WTC11 (cell line): ENCODE data around the gene SESTD1. TPM values are rescaled to one million over a fixed set of nuclear protein-coding genes. Genes with fewer than 3 reads are reported as not detected.

ENCODE experiments used
- ATAC-seq: fragments of 200-7000 bp; cut with Tn5 transposase; 2 replicates; pipeline ENCODE4 v1.10.0; 2021; ENCODE audit warnings: mild to moderate bottlenecking, moderate library complexity
- CTCF ChIA-PET: fragments of 300-600 bp; sonication (Branson Sonifier 250); formaldehyde crosslinking; loops from one replicate; lab custom pipeline; 2021; ENCODE audit warnings: antibody characterized with exemption; lab: Charles Lee
- POLR2A ChIA-PET: fragments of 350-600 bp; sonication (Branson Sonifier 250); formaldehyde crosslinking; loops from one replicate; lab custom pipeline; 2021; ENCODE audit warnings: antibody characterized with exemption; lab: Charles Lee
- DNase-seq: peaks from one replicate; pipeline ENCODE4 v3.0.0; 2021; ENCODE audit warnings: low spot score
- H3K27ac Mint-ChIP-seq: 2 replicates; pipeline ENCODE4 v1.8.0; 2021; ENCODE audit warnings: mixed read lengths
- H3K27me3 Mint-ChIP-seq: 2 replicates; pipeline ENCODE4 v1.8.0; 2021; ENCODE audit warnings: low read depth, mild to moderate bottlenecking, moderate library complexity, mixed read lengths
- H3K36me3 Mint-ChIP-seq: 2 replicates; pipeline ENCODE4 v1.8.0; 2021; ENCODE audit warnings: mixed read lengths
- H3K4me1 Mint-ChIP-seq: 2 replicates; pipeline ENCODE4 v1.8.0; 2022; ENCODE audit warnings: mixed read lengths
- H3K4me3 Mint-ChIP-seq: 2 replicates; pipeline ENCODE4 v1.8.0; 2021; ENCODE audit warnings: mild to moderate bottlenecking, moderate library complexity, mixed read lengths
- H3K9me3 Mint-ChIP-seq: 2 replicates; pipeline ENCODE4 v1.8.0; 2021; ENCODE audit warnings: mixed read lengths
- ATF6 ChIP-seq: sonication (generic); formaldehyde crosslinking; IDR thresholded peaks from 2 replicates; pipeline ENCODE4 v1.8.1; 2023; ENCODE audit warnings: mild to moderate bottlenecking, missing genetic modification reagents
- CREM ChIP-seq: sonication (generic); formaldehyde crosslinking; IDR thresholded peaks from 2 replicates; pipeline ENCODE4 v1.8.1; 2022; ENCODE audit warnings: mild to moderate bottlenecking, missing genetic modification reagents, moderate library complexity
- E2F5 ChIP-seq: sonication (generic); formaldehyde crosslinking; IDR thresholded peaks from 2 replicates; pipeline ENCODE4 v1.8.1; 2022; ENCODE audit warnings: mild to moderate bottlenecking, moderate library complexity, missing genetic modification reagents
- ELF4 ChIP-seq: sonication (generic); formaldehyde crosslinking; IDR thresholded peaks from 2 replicates; pipeline ENCODE4 v1.8.1; 2022; ENCODE audit warnings: low read depth, mild to moderate bottlenecking, moderate library complexity, missing genetic modification reagents
- ERG ChIP-seq: fragments of 250-450 bp; sonication (Bioruptor Pico); IDR thresholded peaks from 2 replicates; pipeline ENCODE4 v1.8.0; 2021; ENCODE audit warnings: mild to moderate bottlenecking
- FOXJ3 ChIP-seq: sonication (generic); formaldehyde crosslinking; IDR thresholded peaks from 2 replicates; pipeline ENCODE4 v1.9.0; 2021; ENCODE audit warnings: missing genetic modification reagents, mild to moderate bottlenecking, borderline replicate concordance
- MYBL2 ChIP-seq: sonication (generic); formaldehyde crosslinking; IDR thresholded peaks from 2 replicates; pipeline ENCODE4 v1.8.1; 2023; ENCODE audit warnings: mild to moderate bottlenecking, moderate library complexity, missing genetic modification reagents
- SMAD4 ChIP-seq: sonication (generic); formaldehyde crosslinking; IDR thresholded peaks from 2 replicates; pipeline ENCODE4 v1.8.0; 2022; ENCODE audit warnings: mild to moderate bottlenecking, missing genetic modification reagents
- TEAD1 ChIP-seq: sonication (generic); formaldehyde crosslinking; IDR thresholded peaks from 2 replicates; pipeline ENCODE4 v1.8.0; 2022; ENCODE audit warnings: mild to moderate bottlenecking, missing genetic modification reagents
- TP53 ChIP-seq: sonication (generic); formaldehyde crosslinking; IDR thresholded peaks from 2 replicates; pipeline ENCODE4 v1.8.1; 2023; ENCODE audit warnings: mild to moderate bottlenecking, missing genetic modification reagents
- ZNF423 ChIP-seq: fragments of 250-450 bp; sonication (Bioruptor Pico); IDR thresholded peaks from 2 replicates; pipeline ENCODE4 v2.1.2; 2022; ENCODE audit warnings: mild to moderate bottlenecking, moderate library complexity
- ZNF671 ChIP-seq: fragments of 250-450 bp; sonication (Bioruptor Pico); IDR thresholded peaks from 2 replicates; pipeline ENCODE4 v1.8.0; 2021; ENCODE audit warnings: mild to moderate bottlenecking
- ZSCAN18 ChIP-seq: fragments of 250-450 bp; sonication (Bioruptor Pico); IDR thresholded peaks from 2 replicates; pipeline ENCODE4 v2.1.2; 2022; ENCODE audit warnings: mild to moderate bottlenecking, moderate library complexity
- total RNA-seq: library from RNA; stranded (reverse); gene quantifications from 3 replicates; pipeline ENCODE4 v1.2.3, GENCODE V29; 2021
- TF ChIP-seq, protein P1 (sequence below): sonication (generic); formaldehyde crosslinking; conservative IDR thresholded peaks from 2 replicates; pipeline ENCODE4 v1.8.1; 2023; ENCODE audit warnings: mild to moderate bottlenecking, low read depth, missing genetic modification reagents, moderate library complexity
- TF ChIP-seq, protein P2 (sequence below): fragments of 200-600 bp; IDR thresholded peaks from 2 replicates; pipeline ENCODE4 v1.8.0; 2022; ENCODE audit warnings: antibody characterized with exemption
- TF ChIP-seq, protein P3 (sequence below): sonication (generic); formaldehyde crosslinking; IDR thresholded peaks from 2 replicates; pipeline ENCODE4 v1.8.0; 2023; ENCODE audit warnings: missing genetic modification reagents
- TF ChIP-seq, protein P4 (sequence below): sonication (generic); formaldehyde crosslinking; IDR thresholded peaks from 2 replicates; pipeline ENCODE4 v1.8.1; 2023; ENCODE audit warnings: mild to moderate bottlenecking, missing genetic modification reagents, moderate library complexity

The SESTD1 gene
- total RNA-seq, 1 experiment from 2014 or later, result 59.9 TPM

- TF ChIP-seq, protein P1, sequence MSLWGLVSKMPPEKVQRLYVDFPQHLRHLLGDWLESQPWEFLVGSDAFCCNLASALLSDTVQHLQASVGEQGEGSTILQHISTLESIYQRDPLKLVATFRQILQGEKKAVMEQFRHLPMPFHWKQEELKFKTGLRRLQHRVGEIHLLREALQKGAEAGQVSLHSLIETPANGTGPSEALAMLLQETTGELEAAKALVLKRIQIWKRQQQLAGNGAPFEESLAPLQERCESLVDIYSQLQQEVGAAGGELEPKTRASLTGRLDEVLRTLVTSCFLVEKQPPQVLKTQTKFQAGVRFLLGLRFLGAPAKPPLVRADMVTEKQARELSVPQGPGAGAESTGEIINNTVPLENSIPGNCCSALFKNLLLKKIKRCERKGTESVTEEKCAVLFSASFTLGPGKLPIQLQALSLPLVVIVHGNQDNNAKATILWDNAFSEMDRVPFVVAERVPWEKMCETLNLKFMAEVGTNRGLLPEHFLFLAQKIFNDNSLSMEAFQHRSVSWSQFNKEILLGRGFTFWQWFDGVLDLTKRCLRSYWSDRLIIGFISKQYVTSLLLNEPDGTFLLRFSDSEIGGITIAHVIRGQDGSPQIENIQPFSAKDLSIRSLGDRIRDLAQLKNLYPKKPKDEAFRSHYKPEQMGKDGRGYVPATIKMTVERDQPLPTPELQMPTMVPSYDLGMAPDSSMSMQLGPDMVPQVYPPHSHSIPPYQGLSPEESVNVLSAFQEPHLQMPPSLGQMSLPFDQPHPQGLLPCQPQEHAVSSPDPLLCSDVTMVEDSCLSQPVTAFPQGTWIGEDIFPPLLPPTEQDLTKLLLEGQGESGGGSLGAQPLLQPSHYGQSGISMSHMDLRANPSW (CRISPR knock-in tag), result no peak
- TF ChIP-seq ZNF423, result no peak
- TF ChIP-seq SMAD4, result no peak
- TF ChIP-seq ZSCAN18, result no peak
These were observed 38.2 kb downstream of the SESTD1 start (continued) for GRCh38 chr2:179226203-179226960.

- Mint-ChIP-seq H3K27ac (no peak overlapping the region), H3K4me1 (peaks cover 18% of the 10 kb centered on the region), H3K4me3 (no peak overlapping the region), H3K27me3 (no peaks in the 10 kb centered on the region), H3K9me3 (no peaks in the 10 kb centered on the region), H3K36me3 (no peaks in the 10 kb centered on the region)
- ChIA-PET CTCF (no interaction called here), POLR2A (no interaction called here)
- TF ChIP-seq, protein P2, sequence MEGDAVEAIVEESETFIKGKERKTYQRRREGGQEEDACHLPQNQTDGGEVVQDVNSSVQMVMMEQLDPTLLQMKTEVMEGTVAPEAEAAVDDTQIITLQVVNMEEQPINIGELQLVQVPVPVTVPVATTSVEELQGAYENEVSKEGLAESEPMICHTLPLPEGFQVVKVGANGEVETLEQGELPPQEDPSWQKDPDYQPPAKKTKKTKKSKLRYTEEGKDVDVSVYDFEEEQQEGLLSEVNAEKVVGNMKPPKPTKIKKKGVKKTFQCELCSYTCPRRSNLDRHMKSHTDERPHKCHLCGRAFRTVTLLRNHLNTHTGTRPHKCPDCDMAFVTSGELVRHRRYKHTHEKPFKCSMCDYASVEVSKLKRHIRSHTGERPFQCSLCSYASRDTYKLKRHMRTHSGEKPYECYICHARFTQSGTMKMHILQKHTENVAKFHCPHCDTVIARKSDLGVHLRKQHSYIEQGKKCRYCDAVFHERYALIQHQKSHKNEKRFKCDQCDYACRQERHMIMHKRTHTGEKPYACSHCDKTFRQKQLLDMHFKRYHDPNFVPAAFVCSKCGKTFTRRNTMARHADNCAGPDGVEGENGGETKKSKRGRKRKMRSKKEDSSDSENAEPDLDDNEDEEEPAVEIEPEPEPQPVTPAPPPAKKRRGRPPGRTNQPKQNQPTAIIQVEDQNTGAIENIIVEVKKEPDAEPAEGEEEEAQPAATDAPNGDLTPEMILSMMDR, result no peak
- no peak for TF ChIP-seq TP53 (CRISPR knock-in tag)
- TF ChIP-seq E2F5, result no peak
- no peak for TF ChIP-seq ATF6 (CRISPR knock-in tag)
- no peak for TF ChIP-seq ELF4
- TF ChIP-seq CREM (CRISPR knock-in tag), result no peak
- no peak for TF ChIP-seq MYBL2 (CRISPR knock-in tag)
- no peak for TF ChIP-seq ERG (CRISPR knock-in tag)
- no peak for TF ChIP-seq TEAD1 (CRISPR knock-in tag)
- TF ChIP-seq FOXJ3 (CRISPR knock-in tag), result no peak
- TF ChIP-seq ZNF671 (CRISPR knock-in tag), result no peak
- TF ChIP-seq, protein P3, sequence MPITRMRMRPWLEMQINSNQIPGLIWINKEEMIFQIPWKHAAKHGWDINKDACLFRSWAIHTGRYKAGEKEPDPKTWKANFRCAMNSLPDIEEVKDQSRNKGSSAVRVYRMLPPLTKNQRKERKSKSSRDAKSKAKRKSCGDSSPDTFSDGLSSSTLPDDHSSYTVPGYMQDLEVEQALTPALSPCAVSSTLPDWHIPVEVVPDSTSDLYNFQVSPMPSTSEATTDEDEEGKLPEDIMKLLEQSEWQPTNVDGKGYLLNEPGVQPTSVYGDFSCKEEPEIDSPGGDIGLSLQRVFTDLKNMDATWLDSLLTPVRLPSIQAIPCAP, result no peak
- TF ChIP-seq, protein P4, sequence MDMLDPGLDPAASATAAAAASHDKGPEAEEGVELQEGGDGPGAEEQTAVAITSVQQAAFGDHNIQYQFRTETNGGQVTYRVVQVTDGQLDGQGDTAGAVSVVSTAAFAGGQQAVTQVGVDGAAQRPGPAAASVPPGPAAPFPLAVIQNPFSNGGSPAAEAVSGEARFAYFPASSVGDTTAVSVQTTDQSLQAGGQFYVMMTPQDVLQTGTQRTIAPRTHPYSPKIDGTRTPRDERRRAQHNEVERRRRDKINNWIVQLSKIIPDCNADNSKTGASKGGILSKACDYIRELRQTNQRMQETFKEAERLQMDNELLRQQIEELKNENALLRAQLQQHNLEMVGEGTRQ, result no peak
- no peak for DNase-seq
- ATAC-seq, result no peak; the same call in 1 of the 2 replicates
These were observed 40.3 kb downstream of the SESTD1 start for GRCh38 chr2:179224361-179224760.
